PC-3 (cell line): ENCODE results near the gene THNSL1. TPM values are rescaled to one million over a fixed set of nuclear protein-coding genes. Genes with fewer than 3 reads are reported as not detected.

ENCODE experiments used
- ATAC-seq: fragments of 200-7000 bp; cut with Tn5 transposase; 2 replicates; pipeline ENCODE4 v1.9.1; 2020; ENCODE audit warnings: mild to moderate bottlenecking, moderate library complexity
- BruUV-seq: library from RNA; stranded (reverse); fragments of 400-500 nt; replicated peaks from 2 replicates; lab custom pipeline; 2021; lab: Mats Ljungman, UMichigan
- CTCF ChIA-PET: fragments of 300-600 bp; sonication (Branson Sonifier 250); formaldehyde crosslinking; loops from one replicate; lab custom pipeline; 2022; ENCODE audit warnings: antibody characterized with exemption; lab: Charles Lee
- POLR2A ChIA-PET: fragments of 300-600 bp; sonication (Branson Sonifier 250); formaldehyde crosslinking; loops from one replicate; lab custom pipeline; 2022; ENCODE audit warnings: antibody characterized with exemption; ENCODE audit not compliant: unreplicated experiment; lab: Charles Lee
- DNase-seq: peaks from one replicate; pipeline ENCODE4 v3.0.0-alpha.2; 2015
- H2AFZ ChIP-seq: fragments of 300-600 bp; sonication (generic); 2 replicates; pipeline ENCODE4 v1.6.0; 2016; ENCODE audit warnings: antibody characterized with exemption, low read length
- H3F3A ChIP-seq: fragments of 300-600 bp; sonication (generic); one replicate; pipeline ENCODE4 v1.6.0; 2017; ENCODE audit warnings: antibody characterized with exemption, low read length, control low read depth, mild to moderate bottlenecking; ENCODE audit not compliant: unreplicated experiment
- H3K27ac ChIP-seq: fragments of 300-600 bp; sonication (generic); 2 replicates; pipeline ENCODE4 v1.5.1; 2016; ENCODE audit warnings: mild to moderate bottlenecking, low read length
- H3K27me3 ChIP-seq: fragments of 300-600 bp; sonication (generic); 2 replicates; pipeline ENCODE4 v1.6.1; 2016; ENCODE audit warnings: low read length, mixed read lengths
- H3K36me3 ChIP-seq: fragments of 300-600 bp; sonication (generic); 2 replicates; pipeline ENCODE4 v1.6.1; 2016; ENCODE audit warnings: low read depth, mixed run types, low read length, mixed read lengths
- H3K4me1 ChIP-seq: fragments of 300-600 bp; sonication (generic); 2 replicates; pipeline ENCODE4 v1.5.1; 2016; ENCODE audit warnings: low read length; ENCODE audit not compliant: insufficient read depth
- H3K4me2 ChIP-seq: fragments of 300-600 bp; sonication (generic); 2 replicates; pipeline ENCODE4 v1.6.0; 2016; ENCODE audit warnings: low read length
- H3K4me3 ChIP-seq: fragments of 300-600 bp; sonication (generic); 2 replicates; pipeline ENCODE4 v1.5.1; 2016; ENCODE audit warnings: mild to moderate bottlenecking, low read length, mixed read lengths
- H3K79me2 ChIP-seq: fragments of 300-600 bp; sonication (generic); 2 replicates; pipeline ENCODE4 v1.6.1; 2017; ENCODE audit warnings: low read length, mixed read lengths
- H3K9ac ChIP-seq: fragments of 300-600 bp; sonication (generic); 2 replicates; pipeline ENCODE4 v1.6.0; 2016; ENCODE audit warnings: mild to moderate bottlenecking, low read length
- H3K9me2 ChIP-seq: fragments of 300-600 bp; sonication (generic); replicated peaks from 2 replicates; pipeline ENCODE4 v1.6.1; 2016; ENCODE audit warnings: mixed run types, low read length, mixed read lengths
- H3K9me3 ChIP-seq: fragments of 300-600 bp; sonication (generic); 2 replicates; pipeline ENCODE4 v1.6.1; 2016; ENCODE audit warnings: low read length, mixed read lengths
- H4K20me1 ChIP-seq: fragments of 300-600 bp; sonication (generic); 2 replicates; pipeline ENCODE4 v1.6.1; 2016; ENCODE audit warnings: low read length, mixed read lengths
- CTCF ChIP-seq: fragments of 300-600 bp; sonication (generic); conservative IDR thresholded peaks from 2 replicates; pipeline ENCODE4 v1.5.1; 2017; ENCODE audit warnings: antibody characterized with exemption, low read depth, mild to moderate bottlenecking, low read length
- EZH2 ChIP-seq: fragments of 300-600 bp; sonication (generic); IDR thresholded peaks from one replicate; pipeline ENCODE4 v1.6.1; 2017; ENCODE audit warnings: antibody characterized with exemption, mild to moderate bottlenecking, low read length; ENCODE audit not compliant: unreplicated experiment
- EZH2phosphoT487 ChIP-seq: fragments of 300-600 bp; sonication (generic); IDR thresholded peaks from 2 replicates; pipeline ENCODE4 v1.6.1; 2018; ENCODE audit warnings: mild to moderate bottlenecking, antibody characterized with exemption, low read length, borderline replicate concordance
- intact Hi-C: fragments of 100-400 bp; cut with micrococcal nuclease; formaldehyde crosslinking; loops from 2 replicates; pipeline ENCODE4 v1.9.0; 2023
- total RNA-seq: library from RNA; depleted of rRNA; stranded (reverse); fragments of >200 nt; gene quantifications from 2 replicates; pipeline ENCODE4 v1.2.3, GENCODE V29; 2014

Gene THNSL1
- total RNA-seq, 1 experiment from 2014 or later, result 2.7 TPM

DNA sequence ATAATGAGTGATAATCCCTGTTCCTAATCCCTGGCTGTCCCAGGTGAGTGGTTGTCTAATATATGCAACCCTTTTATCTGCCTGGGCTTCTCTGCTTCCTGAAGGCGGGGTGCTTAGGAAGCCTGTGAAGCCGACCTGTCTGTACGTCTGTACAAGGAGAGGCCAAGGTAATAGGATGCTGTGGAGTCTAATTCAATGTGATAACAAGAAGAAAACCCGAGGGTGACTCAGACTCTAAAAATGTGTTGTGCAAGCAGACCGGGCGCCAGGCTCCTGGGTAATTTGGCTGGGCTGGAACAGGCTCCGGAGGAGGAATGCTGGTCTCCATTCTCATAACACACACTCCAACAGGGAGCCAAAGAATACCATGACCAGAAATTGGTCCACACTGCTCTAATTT lies 43.6 kb downstream of the THNSL1 start:
- no TSS peak for BruUV-seq
- POLR2A ChIA-PET, result no interaction called here
- Histone ChIP-seq H3K4me1 (peaks cover 28% of the 10 kb centered on the region), H3K79me2 (no peaks in the 10 kb centered on the region), H3K9me2 (no peaks in the 10 kb centered on the region), H2AFZ (peak overlapping the region; percentile 29; the same call in 1 of the 2 replicates), H3K4me3 (0 out of 2 replicates have a peak overlapping the region, but pooled peaks have one; percentile 18), H3F3A (no peaks in the 10 kb centered on the region), H3K4me2 (peak overlapping the region; percentile 48), H3K9ac (no peak overlapping the region), H3K36me3 (no peaks in the 10 kb centered on the region), H4K20me1 (no peaks in the 10 kb centered on the region), H3K27me3 (no peaks in the 10 kb centered on the region), H3K9me3 (no peaks in the 10 kb centered on the region), H3K27ac (peak overlapping the region; percentile 25)
- intact Hi-C loops, result no loop called here
- TF ChIP-seq EZH2, result no peak
- no peak for TF ChIP-seq CTCF
- no peak for TF ChIP-seq EZH2phosphoT487
- ATAC-seq (peak; percentile 69), DNase-seq (peak; percentile 89)
- CTCF ChIA-PET, result no interaction called here

DNA sequence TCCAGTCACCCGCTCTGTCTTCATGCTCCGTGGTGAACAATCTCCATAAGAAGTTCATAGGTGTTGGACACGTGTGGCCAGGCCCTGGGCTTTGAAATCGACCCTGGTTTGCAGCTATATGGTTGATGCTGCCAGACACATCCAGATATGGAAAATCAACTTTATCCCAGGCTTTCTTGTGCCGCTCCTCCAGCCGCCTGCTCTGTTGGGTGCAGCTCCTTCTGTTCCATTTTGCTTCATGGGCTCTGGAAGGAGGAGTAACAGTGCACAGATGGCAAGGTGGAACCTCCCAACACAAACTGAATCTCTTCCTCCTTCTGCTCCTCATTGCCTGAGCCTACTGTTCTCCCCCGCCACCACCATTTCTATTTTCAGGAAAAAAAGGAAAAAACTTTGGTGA lies 44.7 kb downstream of the THNSL1 start:
- ATAC-seq (no peak), DNase-seq (no peak)
- Histone ChIP-seq H3K27me3 (no peaks in the 10 kb centered on the region), H3K4me3 (no peak overlapping the region), H3K9me3 (no peaks in the 10 kb centered on the region), H3K9ac (no peak overlapping the region), H3K36me3 (no peaks in the 10 kb centered on the region), H3K79me2 (no peaks in the 10 kb centered on the region), H2AFZ (no peak overlapping the region), H3K4me1 (peaks cover 28% of the 10 kb centered on the region), H4K20me1 (no peaks in the 10 kb centered on the region), H3F3A (no peaks in the 10 kb centered on the region), H3K4me2 (no peak overlapping the region), H3K27ac (peak overlapping the region; percentile 94), H3K9me2 (no peaks in the 10 kb centered on the region)
- no peak for TF ChIP-seq EZH2phosphoT487
- TF ChIP-seq EZH2, result no peak
- no peak for TF ChIP-seq CTCF
- intact Hi-C loops, result no loop called here
- POLR2A ChIA-PET, result no interaction called here
- BruUV-seq, result no TSS peak
- CTCF ChIA-PET, result no interaction called here

DNA sequence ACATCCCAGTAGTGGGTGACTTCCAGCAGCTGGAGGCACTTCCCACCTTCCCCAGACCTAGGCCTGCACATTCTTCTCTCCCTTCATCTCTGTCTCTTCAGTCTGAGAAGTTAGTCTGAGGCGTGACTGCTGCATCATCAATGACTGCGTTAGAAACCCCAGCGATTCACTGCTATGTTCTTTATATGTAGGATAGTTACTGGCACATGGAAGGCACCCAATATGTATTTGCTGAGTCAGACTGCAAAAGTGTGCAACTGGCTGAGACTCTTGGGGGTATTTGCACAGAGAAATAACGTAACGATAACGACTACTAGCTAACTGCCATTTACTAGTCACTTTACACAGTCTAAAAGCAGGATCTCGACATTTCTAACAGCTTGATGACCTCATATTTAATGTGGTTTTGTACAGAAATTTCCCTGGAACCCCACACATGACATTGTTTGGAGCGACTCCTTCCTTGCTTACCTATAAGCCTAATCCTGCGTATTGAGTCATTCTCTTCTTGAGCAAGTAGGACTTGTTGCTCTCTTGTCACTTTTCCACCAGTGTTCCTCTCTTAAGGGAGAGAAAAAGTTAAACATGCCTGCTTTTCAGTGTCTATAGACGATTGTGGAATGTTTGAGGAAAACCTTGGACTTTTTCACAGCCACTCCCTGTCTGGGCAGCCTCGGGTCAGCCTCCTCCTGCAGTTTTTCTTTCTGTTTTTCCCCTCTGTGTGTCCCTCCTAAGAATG lies 45.5 kb downstream of the THNSL1 start:
- no peaks in the 10 kb centered on the region for H3K9me2 ChIP-seq
- TF ChIP-seq CTCF (no peak), EZH2 (no peak), EZH2phosphoT487 (no peak)
- ATAC-seq, result no peak; the same call in none of the 2 replicates
- intact Hi-C loops, result loop anchor here (1.0 kb wide), 1 partner anchor 46 kb away; the partner anchor contains the start of genes ENKUR and THNSL1
- CTCF ChIA-PET, result interaction anchor here (1.0 kb wide), 1 partner anchor 17 kb away, joined by 3 read pairs; no protein-coding TSS in a partner anchor
- H3K9me3 ChIP-seq, result no peaks in the 10 kb centered on the region
- POLR2A ChIA-PET, result interaction anchor here (0.6 to 0.7 kb wide), 2 partner anchors 45 to 195 kb away, joined by 3 to 4 read pairs; partner anchors contain the start of gene THNSL1
- H3K27me3 ChIP-seq, result no peaks in the 10 kb centered on the region
- H3K9ac ChIP-seq, result peak overlapping the region; percentile 52
- peak overlapping the region; percentile 78 for H2AFZ ChIP-seq
- H3K4me2 ChIP-seq, result peak overlapping the region; percentile 79
- no peaks in the 10 kb centered on the region for H3F3A ChIP-seq
- H3K4me3 ChIP-seq, result peak overlapping the region; percentile 54
- no TSS peak for BruUV-seq
- no peaks in the 10 kb centered on the region for H4K20me1 ChIP-seq
- H3K4me1 ChIP-seq, result peaks cover 28% of the 10 kb centered on the region
- peak; percentile 24 for DNase-seq
- peak overlapping the region; percentile 94 for H3K27ac ChIP-seq
- no peaks in the 10 kb centered on the region for H3K36me3 ChIP-seq
- no peaks in the 10 kb centered on the region for H3K79me2 ChIP-seq
